ENCODE data around the gene TRAPPC2L. TPM values are rescaled to one million over a fixed set of nuclear protein-coding genes. Genes with fewer than 3 reads are reported as not detected.

The TRAPPC2L gene
- total RNA-seq, 1 donor from 2014 or later = 59.1 TPM

DNA sequence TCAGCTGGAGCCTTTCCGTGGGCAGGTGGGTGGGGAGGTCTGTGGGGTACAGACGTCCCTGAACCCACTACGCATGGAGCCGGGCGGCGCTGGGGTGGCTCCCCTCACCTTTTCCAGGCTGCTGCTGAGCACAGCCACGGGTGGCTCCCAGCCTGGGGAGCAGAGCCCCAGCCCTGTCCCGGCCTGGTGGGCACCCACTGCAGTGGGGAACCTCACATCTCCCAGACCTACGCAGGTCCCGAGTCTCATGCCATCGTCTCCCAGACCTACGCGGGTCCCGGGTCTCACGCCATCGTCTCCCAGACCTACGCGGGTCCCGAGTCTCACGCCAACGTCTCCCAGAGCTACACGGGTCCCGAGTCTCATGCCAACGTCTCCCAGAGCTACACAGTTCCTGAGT is 28.2 kb upstream of the TRAPPC2L start:
- DNase-seq (ENCODE audit: low read depth) = no peak
- H3K4me3 Mint-ChIP-seq (ENCODE audit: unreplicated experiment) = no peak overlapping the region
- Histone ChIP-seq H2AFZ (ENCODE audit: low read depth, low read length) (no peak overlapping the region), H3K9me3 (ENCODE audit: insufficient read depth, low read depth, low read length) (no peaks in the 10 kb centered on the region), H3K27ac (ENCODE audit: low read depth, low read length) (no peak overlapping the region), H3K27me3 (ENCODE audit: insufficient read depth, low read length) (no peaks in the 10 kb centered on the region), H3K4me2 (ENCODE audit: low read length) (no peak overlapping the region), H3K36me3 (ENCODE audit: insufficient read depth, low read length) (no peaks in the 10 kb centered on the region), H3K79me2 (ENCODE audit: insufficient read depth, low read length) (no peaks in the 10 kb centered on the region), H3K9ac (ENCODE audit: low read length) (no peak overlapping the region), H3K4me1 (ENCODE audit: insufficient read depth, low read length) (no peaks in the 10 kb centered on the region), H4K20me1 (ENCODE audit: insufficient read depth, low read length) (no peaks in the 10 kb centered on the region), H3K4me3 (ENCODE audit: insufficient read depth, low read depth, low read length) (no peak overlapping the region)
- H3K36me3 Mint-ChIP-seq (ENCODE audit: low read depth, unreplicated experiment) = peaks cover 2% of the 10 kb centered on the region
- H3K9me3 Mint-ChIP-seq (ENCODE audit: unreplicated experiment) = no peaks in the 10 kb centered on the region
- H3K27ac Mint-ChIP-seq (ENCODE audit: unreplicated experiment) = no peak overlapping the region
- no peak for FAIRE-seq
- TF ChIP-seq, protein P1, sequence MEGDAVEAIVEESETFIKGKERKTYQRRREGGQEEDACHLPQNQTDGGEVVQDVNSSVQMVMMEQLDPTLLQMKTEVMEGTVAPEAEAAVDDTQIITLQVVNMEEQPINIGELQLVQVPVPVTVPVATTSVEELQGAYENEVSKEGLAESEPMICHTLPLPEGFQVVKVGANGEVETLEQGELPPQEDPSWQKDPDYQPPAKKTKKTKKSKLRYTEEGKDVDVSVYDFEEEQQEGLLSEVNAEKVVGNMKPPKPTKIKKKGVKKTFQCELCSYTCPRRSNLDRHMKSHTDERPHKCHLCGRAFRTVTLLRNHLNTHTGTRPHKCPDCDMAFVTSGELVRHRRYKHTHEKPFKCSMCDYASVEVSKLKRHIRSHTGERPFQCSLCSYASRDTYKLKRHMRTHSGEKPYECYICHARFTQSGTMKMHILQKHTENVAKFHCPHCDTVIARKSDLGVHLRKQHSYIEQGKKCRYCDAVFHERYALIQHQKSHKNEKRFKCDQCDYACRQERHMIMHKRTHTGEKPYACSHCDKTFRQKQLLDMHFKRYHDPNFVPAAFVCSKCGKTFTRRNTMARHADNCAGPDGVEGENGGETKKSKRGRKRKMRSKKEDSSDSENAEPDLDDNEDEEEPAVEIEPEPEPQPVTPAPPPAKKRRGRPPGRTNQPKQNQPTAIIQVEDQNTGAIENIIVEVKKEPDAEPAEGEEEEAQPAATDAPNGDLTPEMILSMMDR (IDR thresholded peaks at IDR 0.05; ENCODE audit: insufficient read depth, low read depth, low read length) = no peak
- no peak for TF ChIP-seq EZH2 (IDR thresholded peaks at IDR 0.05; ENCODE audit: insufficient read depth, low read length)
- H3K27me3 Mint-ChIP-seq (ENCODE audit: low read depth, unreplicated experiment) = no peaks in the 10 kb centered on the region
- H3K4me1 Mint-ChIP-seq (ENCODE audit: low read depth, unreplicated experiment) = no peaks in the 10 kb centered on the region

DNA sequence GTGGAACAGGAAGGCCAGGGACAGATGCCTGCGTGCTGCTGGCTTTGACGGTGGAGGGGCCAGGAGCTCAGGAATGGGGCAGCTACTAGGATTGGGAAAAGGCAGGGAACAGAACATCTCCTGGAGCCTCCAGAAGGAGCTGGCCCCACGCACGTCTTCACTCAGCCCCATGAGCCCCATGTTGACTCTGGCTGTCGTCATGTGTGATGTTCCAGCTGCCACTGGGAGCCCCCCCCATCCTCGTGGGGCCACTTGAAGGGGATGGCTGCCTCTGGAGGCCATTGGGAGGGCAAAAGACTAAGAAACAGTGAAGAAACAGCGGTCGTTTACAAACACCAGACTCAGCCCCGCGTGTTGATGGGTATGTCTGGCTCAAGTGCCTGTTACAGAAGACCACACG is 26.7 kb upstream of the TRAPPC2L start:
- H3K36me3 Mint-ChIP-seq (ENCODE audit: low read depth, unreplicated experiment) = peaks cover 4% of the 10 kb centered on the region
- no peaks in the 10 kb centered on the region for H3K9me3 ChIP-seq (ENCODE audit: insufficient read depth, low read depth, low read length)
- no peak for FAIRE-seq

DNA sequence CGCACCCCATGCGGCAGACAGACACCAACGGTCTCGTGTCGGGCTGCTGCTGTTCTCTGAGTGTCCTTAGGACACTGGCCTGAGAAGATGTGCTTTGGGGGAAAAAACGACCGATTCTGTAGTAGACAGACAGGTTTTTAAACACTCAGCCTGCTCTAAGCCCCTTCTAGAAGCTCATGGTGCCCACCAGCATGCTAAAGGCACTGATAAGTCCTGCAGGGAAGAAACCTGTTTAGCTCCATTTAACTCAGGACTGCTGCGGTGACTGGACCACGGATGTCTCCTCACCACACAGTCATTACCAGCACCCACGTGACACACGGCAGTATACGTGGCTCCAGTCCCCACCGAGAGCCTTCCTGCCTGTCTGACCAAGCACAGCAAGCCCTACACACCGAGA is 26.1 kb upstream of the TRAPPC2L start:
- DNase-seq (ENCODE audit: low read depth) = no peak
- Histone ChIP-seq H3K27ac (ENCODE audit: low read depth, low read length) (no peak overlapping the region), H3K4me3 (ENCODE audit: insufficient read depth, low read depth, low read length) (no peak overlapping the region), H2AFZ (ENCODE audit: low read depth, low read length) (no peak overlapping the region), H3K4me2 (ENCODE audit: low read length) (no peak overlapping the region), H3K27me3 (ENCODE audit: insufficient read depth, low read length) (no peaks in the 10 kb centered on the region), H3K36me3 (ENCODE audit: insufficient read depth, low read length) (no peaks in the 10 kb centered on the region), H3K9me3 (ENCODE audit: insufficient read depth, low read depth, low read length) (no peaks in the 10 kb centered on the region), H3K4me1 (ENCODE audit: insufficient read depth, low read length) (no peaks in the 10 kb centered on the region), H3K79me2 (ENCODE audit: insufficient read depth, low read length) (no peaks in the 10 kb centered on the region), H4K20me1 (ENCODE audit: insufficient read depth, low read length) (no peaks in the 10 kb centered on the region), H3K9ac (ENCODE audit: low read length) (no peak overlapping the region)
- H3K4me3 Mint-ChIP-seq (ENCODE audit: unreplicated experiment) = no peak overlapping the region
- H3K36me3 Mint-ChIP-seq (ENCODE audit: low read depth, unreplicated experiment) = peaks cover 6% of the 10 kb centered on the region
- FAIRE-seq = no peak
- H3K27ac Mint-ChIP-seq (ENCODE audit: unreplicated experiment) = no peak overlapping the region
- TF ChIP-seq, protein P1 (IDR thresholded peaks at IDR 0.05; ENCODE audit: insufficient read depth, low read depth, low read length) = no peak
- no peak for TF ChIP-seq EZH2 (IDR thresholded peaks at IDR 0.05; ENCODE audit: insufficient read depth, low read length)
- no peaks in the 10 kb centered on the region for H3K9me3 Mint-ChIP-seq (ENCODE audit: unreplicated experiment)
- H3K4me1 Mint-ChIP-seq (ENCODE audit: low read depth, unreplicated experiment) = no peaks in the 10 kb centered on the region
- no peaks in the 10 kb centered on the region for H3K27me3 Mint-ChIP-seq (ENCODE audit: low read depth, unreplicated experiment)

More for the DNA sequence above, 26.7 kb upstream of the TRAPPC2L start:
- H3K79me2 ChIP-seq (ENCODE audit: insufficient read depth, low read length) = no peaks in the 10 kb centered on the region
- no peaks in the 10 kb centered on the region for H3K27me3 ChIP-seq (ENCODE audit: insufficient read depth, low read length)
- H3K4me1 Mint-ChIP-seq (ENCODE audit: low read depth, unreplicated experiment) = no peaks in the 10 kb centered on the region
- H3K27me3 Mint-ChIP-seq (ENCODE audit: low read depth, unreplicated experiment) = no peaks in the 10 kb centered on the region
- no peak overlapping the region for H3K4me2 ChIP-seq (ENCODE audit: low read length)
- no peak overlapping the region for H3K4me3 Mint-ChIP-seq (ENCODE audit: unreplicated experiment)
- H3K4me3 ChIP-seq (ENCODE audit: insufficient read depth, low read depth, low read length) = no peak overlapping the region
- no peak for TF ChIP-seq EZH2 (IDR thresholded peaks at IDR 0.05; ENCODE audit: insufficient read depth, low read length)
- TF ChIP-seq, protein P1 (IDR thresholded peaks at IDR 0.05; ENCODE audit: insufficient read depth, low read depth, low read length) = no peak
- no peaks in the 10 kb centered on the region for H3K4me1 ChIP-seq (ENCODE audit: insufficient read depth, low read length)
- H3K27ac ChIP-seq (ENCODE audit: low read depth, low read length) = no peak overlapping the region
- no peaks in the 10 kb centered on the region for H4K20me1 ChIP-seq (ENCODE audit: insufficient read depth, low read length)
- H3K36me3 ChIP-seq (ENCODE audit: insufficient read depth, low read length) = no peaks in the 10 kb centered on the region
- no peak overlapping the region for H3K9ac ChIP-seq (ENCODE audit: low read length)
- H3K9me3 Mint-ChIP-seq (ENCODE audit: unreplicated experiment) = no peaks in the 10 kb centered on the region
- H3K27ac Mint-ChIP-seq (ENCODE audit: unreplicated experiment) = peak overlapping the region; percentile 27
- no peak overlapping the region for H2AFZ ChIP-seq (ENCODE audit: low read depth, low read length)
- no peak for DNase-seq (ENCODE audit: low read depth)
